Fibroblast of the aortic adventitia (primary cell): ENCODE data around the gene VDR. TPM values are rescaled to one million over a fixed set of nuclear protein-coding genes. Genes with fewer than 3 reads are reported as not detected.
"Not testable (repeated sequence)": the region's sequence is repeated elsewhere in the genome, so short reads cannot be mapped to it uniquely, and the experiment has no call there.

Source experiments
- DNase-seq: peaks from one replicate; pipeline ENCODE4 v3.0.0-alpha.2; 2010; ENCODE audit warnings: low read depth
- H3K4me3 ChIP-seq: 2 replicates; pipeline ENCODE4 v1.5.1; 2011; ENCODE audit warnings: low read depth, mild to moderate bottlenecking, control low read depth, low read length, moderate library complexity
- total RNA-seq: library from RNA; depleted of rRNA; stranded (reverse); fragments of >200 nt; gene quantifications from 2 replicates; pipeline ENCODE4 v1.2.3, GENCODE V29; 2012; ENCODE audit warnings: low replicate concordance
- TF ChIP-seq, protein P1 (sequence below): IDR thresholded peaks from 2 replicates; pipeline ENCODE4 v1.5.1; 2011; ENCODE audit warnings: mild to moderate bottlenecking, low read length, control low read depth, inconsistent platforms; ENCODE audit not compliant: insufficient read depth

The VDR gene
- total RNA-seq, 1 donor: 12.5 TPM

- DNase-seq: no peak
- TF ChIP-seq, protein P1, sequence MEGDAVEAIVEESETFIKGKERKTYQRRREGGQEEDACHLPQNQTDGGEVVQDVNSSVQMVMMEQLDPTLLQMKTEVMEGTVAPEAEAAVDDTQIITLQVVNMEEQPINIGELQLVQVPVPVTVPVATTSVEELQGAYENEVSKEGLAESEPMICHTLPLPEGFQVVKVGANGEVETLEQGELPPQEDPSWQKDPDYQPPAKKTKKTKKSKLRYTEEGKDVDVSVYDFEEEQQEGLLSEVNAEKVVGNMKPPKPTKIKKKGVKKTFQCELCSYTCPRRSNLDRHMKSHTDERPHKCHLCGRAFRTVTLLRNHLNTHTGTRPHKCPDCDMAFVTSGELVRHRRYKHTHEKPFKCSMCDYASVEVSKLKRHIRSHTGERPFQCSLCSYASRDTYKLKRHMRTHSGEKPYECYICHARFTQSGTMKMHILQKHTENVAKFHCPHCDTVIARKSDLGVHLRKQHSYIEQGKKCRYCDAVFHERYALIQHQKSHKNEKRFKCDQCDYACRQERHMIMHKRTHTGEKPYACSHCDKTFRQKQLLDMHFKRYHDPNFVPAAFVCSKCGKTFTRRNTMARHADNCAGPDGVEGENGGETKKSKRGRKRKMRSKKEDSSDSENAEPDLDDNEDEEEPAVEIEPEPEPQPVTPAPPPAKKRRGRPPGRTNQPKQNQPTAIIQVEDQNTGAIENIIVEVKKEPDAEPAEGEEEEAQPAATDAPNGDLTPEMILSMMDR: no peak
- H3K4me3 ChIP-seq: no peak overlapping the region
Measured at GRCh38 chr12:47811072-47811396, 93.8 kb downstream of the VDR start.

- DNase-seq, H3K4me3 ChIP-seq: not testable (repeated sequence)
Measured at GRCh38 chr12:47809518-47809917, 95.3 kb downstream of the VDR start.

DNA sequence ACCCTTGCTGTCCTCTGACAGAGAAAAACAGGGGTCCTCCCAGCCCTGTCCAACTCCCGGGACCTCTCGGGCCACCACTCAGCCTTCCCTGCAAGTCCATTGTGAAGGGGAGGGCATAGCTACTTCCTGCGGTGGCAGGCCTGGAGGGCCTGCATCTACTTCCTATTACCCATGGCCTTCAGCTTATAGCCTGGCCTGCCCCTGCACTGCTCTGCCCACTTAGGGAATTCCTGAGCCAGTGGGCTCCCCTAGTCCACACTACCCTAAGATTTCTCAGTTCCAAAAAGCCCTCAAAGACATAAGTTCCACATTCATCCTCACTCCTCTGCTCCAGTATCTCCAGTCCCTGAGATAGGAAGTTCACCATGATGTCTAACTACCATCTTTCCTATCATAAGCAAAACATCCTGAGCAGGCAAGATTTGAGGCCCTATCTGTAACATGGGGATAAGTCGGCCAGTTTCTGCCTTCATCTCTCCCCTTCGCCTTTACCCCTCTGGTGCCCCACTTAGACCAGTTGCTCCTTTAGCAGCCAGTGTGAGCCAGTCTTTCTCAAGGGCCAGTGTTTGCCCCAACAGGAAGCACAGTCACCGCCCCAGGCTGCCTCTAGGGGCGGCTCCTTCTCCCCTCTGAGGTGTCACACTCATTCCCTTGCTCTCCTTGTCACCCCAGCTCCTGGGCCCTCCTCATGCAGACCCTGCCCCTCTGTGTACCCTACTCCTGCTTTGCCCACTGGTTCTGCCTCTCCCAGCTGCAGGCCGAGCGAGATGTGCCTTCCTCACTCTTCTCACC is 96.0 kb downstream of the VDR start:
- DNase-seq: no peak
- TF ChIP-seq, protein P1: peak; percentile 35
- H3K4me3 ChIP-seq: peak overlapping the region; percentile 5

GRCh38 chr12:47808050-47808449 is 96.7 kb downstream of the VDR start:
- TF ChIP-seq, protein P1: no peak
- DNase-seq: no peak
- peak overlapping the region; percentile 14 for H3K4me3 ChIP-seq

GRCh38 chr12:47807338-47807737 is 97.5 kb downstream of the VDR start:
- TF ChIP-seq, protein P1: no peak
- no peak for DNase-seq
- H3K4me3 ChIP-seq: no peak overlapping the region

GRCh38 chr12:47805417-47805816 is 99.4 kb downstream of the VDR start:
- TF ChIP-seq, protein P1: no peak
- DNase-seq: no peak

GRCh38 chr12:47804171-47804570 is 100.6 kb downstream of the VDR start:
- no peak overlapping the region for H3K4me3 ChIP-seq
- no peak for DNase-seq
- TF ChIP-seq, protein P1: no peak

More at GRCh38 chr12:47805417-47805816, 99.4 kb downstream of the VDR start:
- no peak overlapping the region for H3K4me3 ChIP-seq
